Lung (tissue), 12 donors: Measurements from ENCODE around the gene CDK5RAP2. TPM values are rescaled to one million over a fixed set of nuclear protein-coding genes. Genes with fewer than 3 reads are reported as not detected.
A peak's percentile ranks its signal among the peaks of the same experiment; 100 is the strongest.

Experiments used
- ATAC-seq: fragments of 200-7000 bp; cut with Tn5 transposase; one replicate; pipeline ENCODE4 v1.9.1; 2020; ENCODE audit warnings: moderate number of reproducible peaks; ENCODE audit not compliant: insufficient read depth, low FRiP score
- DNase-seq, 3 donors: peaks; one replicate each; pipeline ENCODE4 v3.0.0-alpha.2; 2013 to 2017
- H3K27ac ChIP-seq, 2 donors: one replicate each; pipeline ENCODE4 v1.5.1; 2013; ENCODE audit warnings: mild to moderate bottlenecking in 2 of 2, moderate library complexity in 2 of 2, control low read depth in 1 of 2, inconsistent platforms in 1 of 2, low read depth in 1 of 2, low read length in 1 of 2
- H3K27me3 ChIP-seq, 3 donors: one replicate each; pipeline ENCODE4 v1.5.1; 2013; ENCODE audit warnings: low read length in 2 of 3; ENCODE audit not compliant: control insufficient read depth in 3 of 3, insufficient read depth in 3 of 3
- H3K36me3 ChIP-seq, 4 donors: one replicate each; pipeline ENCODE4 v1.5.1; 2013; ENCODE audit warnings: low read length in 4 of 4, mild to moderate bottlenecking in 1 of 4, moderate library complexity in 1 of 4; ENCODE audit not compliant: control insufficient read depth in 4 of 4, insufficient read depth in 4 of 4
- H3K4me1 ChIP-seq, 5 donors: one replicate each; pipeline ENCODE4 v1.5.1; 2013; ENCODE audit warnings: low read length in 5 of 5, mild to moderate bottlenecking in 2 of 5, moderate library complexity in 1 of 5; ENCODE audit not compliant: control insufficient read depth in 5 of 5, insufficient read depth in 5 of 5
- H3K4me3 ChIP-seq: one replicate; pipeline ENCODE4 v1.5.1; 2013; ENCODE audit warnings: mild to moderate bottlenecking, control low read depth, moderate library complexity
- H3K9ac ChIP-seq, 2 donors: one replicate each; pipeline ENCODE4 v1.5.1; 2013; ENCODE audit warnings: low read length in 2 of 2, control low read depth in 1 of 2; ENCODE audit not compliant: insufficient read depth in 1 of 2
- H3K9me3 ChIP-seq, 4 donors: one replicate each; pipeline ENCODE4 v1.5.1; 2013; ENCODE audit warnings: low read length in 3 of 4, mild to moderate bottlenecking in 1 of 4, moderate library complexity in 1 of 4; ENCODE audit not compliant: control insufficient read depth in 4 of 4, insufficient read depth in 3 of 4
- WGBS, 2 donors: extraction: QIAGEN DNeasy Blood & Tissue Kit; methylation state at CpG; one replicate each; pipeline ENCODE4 v1.1.7; 2013; 5-methylcytosine and 5-hydroxymethylcytosine counted together
- polyA plus RNA-seq, 2 donors: library from polyadenylated mRNA; stranded (reverse); fragments of 200-250 nt; gene quantifications; one replicate each; pipeline ENCODE4 v1.2.1, GENCODE V29; 2013
- total RNA-seq, 2 donors: library from RNA; depleted of rRNA in 1 of 2; stranded (reverse); fragments of >200 nt in 1 of 2; gene quantifications; one replicate each; pipeline ENCODE4 v1.2.1, GENCODE V29; 2014 to 2021
- TF ChIP-seq, protein P1 (sequence below): IDR thresholded peaks from 2 replicates; pipeline ENCODE4 v1.5.1; 2012; ENCODE audit warnings: mild to moderate bottlenecking; ENCODE audit errors: control extremely low read depth, extremely low read depth
- donor health status: control.
- donor health status: control.
- donor health status: Bipolar disorder and iron deficiency.
- donor health status: healthy.
- donor health status: DM: yes; HTN: yes; CAD: no.

CDK5RAP2 gene
- total and polyA plus RNA-seq, 4 donors: 25.6 to 65.7 (median 35.9) TPM

DNA sequence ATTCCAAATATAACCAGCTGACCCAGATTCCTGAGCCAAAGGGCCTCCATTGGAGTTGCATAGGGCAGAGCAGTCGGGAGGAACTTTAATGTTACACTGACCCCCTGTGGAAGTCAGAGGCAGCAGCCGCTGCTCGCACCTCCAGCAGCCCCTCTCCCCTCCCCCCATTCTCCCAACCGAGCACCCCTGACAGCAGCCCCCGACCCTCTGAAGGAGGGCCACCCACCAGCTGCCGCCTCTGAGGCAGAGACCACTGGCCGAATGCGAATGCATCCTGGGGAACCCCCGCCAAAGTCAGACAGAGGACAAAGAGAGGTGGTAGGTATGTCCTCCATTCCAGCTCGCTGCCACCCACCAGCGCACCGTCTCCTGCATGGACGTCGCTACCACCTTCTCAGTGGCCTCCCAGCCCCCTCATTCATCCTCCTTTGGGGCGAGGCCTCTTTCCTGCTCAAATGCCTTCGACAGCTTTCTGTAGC lies 231.0 kb downstream of the CDK5RAP2 start:
- TF ChIP-seq, protein P1, sequence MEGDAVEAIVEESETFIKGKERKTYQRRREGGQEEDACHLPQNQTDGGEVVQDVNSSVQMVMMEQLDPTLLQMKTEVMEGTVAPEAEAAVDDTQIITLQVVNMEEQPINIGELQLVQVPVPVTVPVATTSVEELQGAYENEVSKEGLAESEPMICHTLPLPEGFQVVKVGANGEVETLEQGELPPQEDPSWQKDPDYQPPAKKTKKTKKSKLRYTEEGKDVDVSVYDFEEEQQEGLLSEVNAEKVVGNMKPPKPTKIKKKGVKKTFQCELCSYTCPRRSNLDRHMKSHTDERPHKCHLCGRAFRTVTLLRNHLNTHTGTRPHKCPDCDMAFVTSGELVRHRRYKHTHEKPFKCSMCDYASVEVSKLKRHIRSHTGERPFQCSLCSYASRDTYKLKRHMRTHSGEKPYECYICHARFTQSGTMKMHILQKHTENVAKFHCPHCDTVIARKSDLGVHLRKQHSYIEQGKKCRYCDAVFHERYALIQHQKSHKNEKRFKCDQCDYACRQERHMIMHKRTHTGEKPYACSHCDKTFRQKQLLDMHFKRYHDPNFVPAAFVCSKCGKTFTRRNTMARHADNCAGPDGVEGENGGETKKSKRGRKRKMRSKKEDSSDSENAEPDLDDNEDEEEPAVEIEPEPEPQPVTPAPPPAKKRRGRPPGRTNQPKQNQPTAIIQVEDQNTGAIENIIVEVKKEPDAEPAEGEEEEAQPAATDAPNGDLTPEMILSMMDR: peak; percentile 7

DNA sequence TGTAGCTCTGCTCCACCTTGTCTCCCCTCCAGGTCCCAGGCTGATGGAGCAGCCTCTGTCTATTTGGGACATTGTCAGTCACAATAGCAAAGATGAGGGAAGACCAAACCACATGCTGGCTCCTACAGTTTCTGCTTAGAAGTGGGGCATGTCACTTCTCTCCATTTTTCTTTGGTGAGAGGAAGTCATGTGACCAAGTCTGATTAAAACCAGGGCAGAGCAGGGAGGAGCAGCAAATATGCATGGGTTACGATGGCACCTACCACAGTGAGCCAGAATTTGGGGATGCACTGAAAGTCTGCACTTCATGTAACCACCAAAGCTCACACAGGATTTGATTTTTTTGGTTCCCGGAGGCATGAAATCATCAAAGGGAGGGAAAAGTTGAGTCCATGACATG lies 234.6 kb downstream of the CDK5RAP2 start:
- no peak overlapping the region for H3K4me3 ChIP-seq
- no peak overlapping the region for H3K27ac ChIP-seq
- H3K9ac ChIP-seq: no peak overlapping the region
- 74 to 78% methylated on average over 2 of the region's 2 CpGs for WGBS, 2 donors
- no peaks in the 10 kb centered on the region for H3K36me3 ChIP-seq
- H3K27me3 ChIP-seq: no peaks in the 10 kb centered on the region
- H3K4me1 ChIP-seq: no peaks in the 10 kb centered on the region
- ATAC-seq (no peak), DNase-seq (no peak)
- H3K9me3 ChIP-seq: no peaks in the 10 kb centered on the region
- TF ChIP-seq, protein P1: no peak

More for the DNA sequence above, 231.0 kb downstream of the CDK5RAP2 start:
- no peak overlapping the region for H3K9ac ChIP-seq
- H3K27me3 ChIP-seq: no peaks in the 10 kb centered on the region
- peak; percentile 46 to 67 (median 56) for DNase-seq
- WGBS, 2 donors: 19 to 26% methylated on average over 16 of the region's 16 CpGs
- ATAC-seq: no peak
- peaks cover 0 to 8% (median 0%) of the 10 kb centered on the region in 5 donors for H3K4me1 ChIP-seq
- H3K27ac ChIP-seq: no peak overlapping the region
- H3K36me3 ChIP-seq: no peaks in the 10 kb centered on the region
- H3K9me3 ChIP-seq: no peaks in the 10 kb centered on the region
- H3K4me3 ChIP-seq: no peak overlapping the region

- Histone ChIP-seq H3K27me3 (no peaks in the 10 kb centered on the region), H3K4me3 (no peak overlapping the region), H3K4me1 (no peaks in the 10 kb centered on the region), H3K9ac (no peak overlapping the region), H3K27ac (no peak overlapping the region), H3K36me3 (no peaks in the 10 kb centered on the region), H3K9me3 (no peaks in the 10 kb centered on the region)
- no peak for ATAC-seq
- DNase-seq: no peak
- WGBS, 2 donors: 90 to 91% methylated on average over 2 of the region's 2 CpGs
- TF ChIP-seq, protein P1: no peak
These were observed 235.7 kb downstream of the CDK5RAP2 start for GRCh38 chr9:120344230-120344629.

GRCh38 chr9:120343416-120343815 lies 236.6 kb downstream of the CDK5RAP2 start:
- no peaks in the 10 kb centered on the region for H3K27me3 ChIP-seq
- H3K9ac ChIP-seq: no peak overlapping the region
- ATAC-seq (no peak), DNase-seq (no peak)
- H3K9me3 ChIP-seq: no peaks in the 10 kb centered on the region
- H3K36me3 ChIP-seq: no peaks in the 10 kb centered on the region
- H3K27ac ChIP-seq: no peak overlapping the region
- TF ChIP-seq, protein P1: no peak
- WGBS, 2 donors: 90 to 91% methylated on average over 2 of the region's 2 CpGs
- H3K4me1 ChIP-seq: no peaks in the 10 kb centered on the region
- no peak overlapping the region for H3K4me3 ChIP-seq
